NCI-H146 treated with DMSO at 0.1 percent for 48 hours (cell line): ENCODE data around the gene ATP8A1.
"Not testable (repeated sequence)": the region's sequence is repeated elsewhere in the genome, so short reads cannot be mapped to it uniquely, and the experiment has no call there.

Experiments
- DNase-seq: peaks from one replicate; lab custom pipeline; 2025; ENCODE audit not compliant: unreplicated experiment; lab: John Stamatoyannopoulos, UW

ATP8A1 gene

GRCh38 chr4:42377497-42377896, 279.4 kb downstream of the ATP8A1 start:
- DNase-seq: no peak

GRCh38 chr4:42372303-42372702, 284.6 kb downstream of the ATP8A1 start:
- not testable (repeated sequence) for DNase-seq

GRCh38 chr4:42371305-42372252, 285.3 kb downstream of the ATP8A1 start:
- DNase-seq: no peak

GRCh38 chr4:42369489-42369888, 287.4 kb downstream of the ATP8A1 start:
- no peak for DNase-seq

- no peak for DNase-seq
Observed at GRCh38 chr4:42366959-42367358, 289.9 kb downstream of the ATP8A1 start.

GRCh38 chr4:42364266-42365053, 292.4 kb downstream of the ATP8A1 start:
- no peak for DNase-seq

GRCh38 chr4:42363614-42364013, 293.3 kb downstream of the ATP8A1 start:
- no peak for DNase-seq

GRCh38 chr4:42362591-42362990, 294.3 kb downstream of the ATP8A1 start:
- DNase-seq: no peak

GRCh38 chr4:42361456-42361855, 295.4 kb downstream of the ATP8A1 start:
- no peak for DNase-seq

- DNase-seq: no peak
Observed at GRCh38 chr4:42360256-42360669, 296.6 kb downstream of the ATP8A1 start.

GRCh38 chr4:42359711-42360110, 297.2 kb downstream of the ATP8A1 start:
- DNase-seq: no peak
